GM21528 (cell line): ENCODE results near the gene PTPRD.

ENCODE experiments used
- ATAC-seq: cut with Tn5 transposase; IDR thresholded peaks from one replicate; pipeline ENCODE4 v1.9.1; 2021; ENCODE audit warnings: mild to moderate bottlenecking, moderate library complexity; ENCODE audit not compliant: unreplicated experiment, low FRiP score

The PTPRD gene

GRCh38 chr9:8542537-8542936 lies 2070.3 kb downstream of the PTPRD start:
- ATAC-seq = no peak

GRCh38 chr9:8539681-8540197 lies 2073.1 kb downstream of the PTPRD start:
- ATAC-seq = no peak

DNA sequence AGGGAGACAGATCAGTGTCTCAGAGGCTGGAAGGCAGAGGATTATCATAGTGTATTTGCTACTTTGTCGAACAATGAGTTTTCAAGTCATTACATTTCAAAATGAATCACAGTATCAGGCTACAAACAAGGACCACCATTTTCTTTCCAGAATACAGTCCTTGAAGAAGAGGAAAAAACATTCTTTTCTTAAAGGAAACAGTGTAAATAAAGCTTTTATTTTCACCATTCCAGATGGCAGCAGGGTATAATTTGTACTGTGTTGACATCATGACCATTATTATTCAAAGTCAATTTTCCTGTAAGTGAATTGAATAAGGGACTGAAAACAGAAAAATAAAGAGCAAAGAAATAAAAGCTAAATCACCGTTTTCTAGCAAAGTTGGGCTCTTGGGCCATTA lies 2076.0 kb downstream of the PTPRD start:
- no peak for ATAC-seq

DNA sequence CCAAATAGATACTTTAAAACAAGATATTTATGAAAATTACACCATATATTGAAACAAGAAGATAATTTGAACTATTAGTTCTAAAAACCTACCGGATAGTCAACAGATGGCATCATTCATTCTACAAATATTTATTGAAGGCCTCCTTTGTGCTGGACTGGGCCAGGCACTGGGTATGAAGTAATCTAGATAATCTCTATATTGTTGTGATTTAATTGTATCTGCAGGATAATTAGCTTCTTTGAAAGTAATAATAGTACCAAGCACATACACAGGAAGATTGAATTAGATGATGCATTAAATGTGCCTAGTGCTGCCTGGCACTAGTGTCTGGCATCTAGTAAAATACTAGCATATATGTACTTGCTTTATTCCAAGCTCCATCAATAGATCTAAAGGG lies 2078.0 kb downstream of the PTPRD start:
- no peak for ATAC-seq

DNA sequence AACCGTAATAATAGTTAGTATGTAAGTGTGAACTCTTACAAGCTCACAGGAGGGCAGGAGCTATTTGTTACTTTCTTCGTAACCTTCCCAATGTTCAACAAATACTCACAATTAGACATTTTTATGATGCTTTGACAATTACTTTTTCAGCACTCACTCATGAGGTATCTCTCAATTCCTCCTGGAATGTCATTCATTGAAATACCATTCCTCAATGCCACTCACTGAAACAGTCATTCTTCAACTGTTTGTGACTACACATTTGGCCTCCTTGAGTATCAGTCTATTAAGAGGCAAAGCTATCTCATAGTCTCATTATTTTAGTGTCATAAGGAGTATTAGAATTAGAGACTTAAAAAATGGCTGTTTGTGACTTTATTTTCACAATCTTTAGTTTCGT lies 2079.1 kb downstream of the PTPRD start:
- no peak for ATAC-seq

DNA sequence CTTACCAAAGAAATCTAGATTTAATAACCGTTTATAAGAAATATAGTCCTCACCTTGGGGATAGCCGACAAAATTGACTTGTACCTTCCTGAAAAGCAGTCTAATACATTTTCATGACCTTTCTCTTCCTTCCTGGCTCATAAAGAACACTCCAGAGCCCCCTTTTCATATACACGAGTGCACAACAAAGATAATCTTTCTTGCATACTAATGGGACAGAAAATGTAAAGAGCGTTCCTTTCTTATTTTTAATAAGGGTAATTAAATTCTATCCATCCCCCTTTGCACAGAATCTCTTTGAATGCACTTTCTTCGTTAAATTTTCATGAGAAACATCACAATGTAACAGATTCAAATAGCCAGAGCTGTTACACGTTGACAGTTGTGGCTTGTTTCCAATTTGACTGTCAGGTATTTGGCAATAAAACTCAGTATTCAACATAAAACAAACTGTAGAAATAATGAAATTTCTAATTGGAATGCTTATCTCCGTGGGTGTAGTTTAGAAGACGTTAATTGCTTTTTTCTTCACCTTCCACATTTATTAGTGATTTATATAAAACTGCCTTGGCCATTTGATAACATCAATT lies 2080.9 kb downstream of the PTPRD start:
- ATAC-seq = no peak

DNA sequence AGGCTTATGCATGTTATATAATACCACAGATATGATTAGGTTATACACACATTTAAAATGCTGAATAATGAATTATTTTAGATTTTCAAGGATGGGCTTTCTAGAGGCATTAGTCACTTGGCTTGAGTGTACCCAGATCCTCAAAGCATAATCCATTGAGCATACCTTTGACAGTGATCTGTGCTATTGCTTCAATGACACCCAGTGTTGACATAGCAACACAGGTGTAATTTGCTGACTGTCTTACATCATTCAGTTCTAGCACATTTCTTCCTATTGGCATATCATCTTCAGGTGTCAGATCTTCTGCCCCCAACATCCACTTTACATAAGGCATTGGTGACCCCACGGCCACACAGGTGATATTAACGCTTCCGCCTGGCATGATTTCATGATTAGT lies 2091.7 kb downstream of the PTPRD start:
- no peak for ATAC-seq

DNA sequence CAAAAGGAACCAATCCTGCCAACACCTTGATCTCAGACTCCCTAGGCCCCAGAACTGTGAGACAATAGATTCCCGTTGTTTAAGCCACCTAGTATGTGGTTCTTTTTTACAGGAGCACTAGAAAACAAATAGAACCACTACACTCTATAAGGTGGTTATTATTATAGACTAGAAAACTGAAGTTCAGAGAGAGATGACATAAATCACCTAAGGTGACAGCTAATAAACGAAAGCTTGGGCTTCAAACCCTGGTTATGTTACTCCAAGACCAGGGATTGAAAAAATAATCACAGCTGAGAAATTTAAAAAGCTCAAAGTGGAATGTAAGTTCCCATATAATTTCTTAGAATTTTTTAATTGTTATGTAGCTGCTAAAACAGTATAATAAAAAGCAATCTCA lies 2097.1 kb downstream of the PTPRD start:
- no peak for ATAC-seq

GRCh38 chr9:8514760-8515159 lies 2098.0 kb downstream of the PTPRD start:
- no peak for ATAC-seq

DNA sequence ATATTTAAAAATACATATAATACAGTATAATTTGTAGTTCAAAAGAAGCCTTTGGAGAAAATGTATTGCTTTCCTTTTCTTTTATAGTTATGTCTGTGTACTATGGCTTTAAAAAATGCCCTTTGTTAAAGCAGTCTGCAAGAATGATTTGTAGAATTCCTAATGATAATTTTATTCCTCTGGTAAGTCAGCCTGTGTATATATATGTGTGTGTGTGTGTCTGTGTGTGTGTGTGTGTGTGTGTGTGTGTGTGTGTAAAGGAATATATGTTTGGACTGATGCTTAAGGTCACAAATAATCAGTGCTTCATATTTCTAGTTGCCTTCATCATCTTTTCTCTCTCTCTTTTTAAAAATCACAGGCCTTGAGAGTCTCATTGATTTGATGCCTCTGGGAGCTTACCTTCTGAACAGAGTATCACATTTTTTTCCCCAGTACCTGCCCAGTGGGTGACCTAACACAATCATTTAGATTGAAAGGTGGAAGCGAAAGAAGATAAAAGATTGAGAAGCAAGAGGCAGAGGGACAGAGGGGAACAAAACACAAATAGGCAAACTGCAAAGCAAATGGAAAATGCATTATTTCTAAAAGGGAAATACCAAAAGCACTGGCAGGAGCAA lies 2104.0 kb downstream of the PTPRD start:
- ATAC-seq = no peak

GRCh38 chr9:8494571-8494970 lies 2118.2 kb downstream of the PTPRD start:
- no peak for ATAC-seq

DNA sequence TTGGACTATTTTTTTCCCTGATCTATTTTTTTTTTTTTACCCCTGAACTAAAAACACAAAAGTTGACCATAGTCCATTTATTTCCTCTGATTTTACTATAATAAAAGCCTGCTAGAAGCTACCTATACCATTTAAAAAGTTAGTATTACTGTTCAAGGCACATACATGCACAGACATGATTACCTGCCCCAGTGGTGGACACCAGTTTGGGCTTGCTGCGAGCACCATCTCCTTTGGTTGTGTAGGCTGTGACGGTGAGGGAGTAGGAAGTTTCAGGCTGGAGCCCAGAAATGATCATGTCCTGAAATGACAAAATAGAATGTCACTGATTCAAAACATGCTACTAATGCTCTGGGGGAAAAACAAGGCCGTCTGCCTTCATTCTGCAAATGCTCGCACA lies 2120.1 kb downstream of the PTPRD start:
- no peak for ATAC-seq

- no peak for ATAC-seq
Observed at GRCh38 chr9:8492024-8492423, 2120.8 kb downstream of the PTPRD start.

DNA sequence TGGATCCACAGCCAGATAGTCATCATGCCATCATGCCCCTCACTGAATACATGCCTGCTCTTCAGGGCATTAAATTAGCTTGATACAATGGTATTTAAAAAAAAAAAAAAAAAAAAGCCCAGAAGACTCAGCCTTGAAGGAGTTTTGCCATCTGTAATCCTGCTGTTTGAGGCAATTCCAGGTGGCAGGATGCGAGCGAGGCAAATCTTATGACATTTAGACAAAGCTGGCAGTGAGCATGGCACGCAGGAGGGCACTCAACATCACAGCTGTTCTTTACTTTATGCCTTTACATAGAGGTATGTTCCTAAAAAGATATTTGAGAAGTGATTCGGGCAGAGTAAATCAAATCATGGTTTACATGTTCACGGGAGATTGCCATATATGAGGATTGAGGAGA lies 2121.2 kb downstream of the PTPRD start:
- no peak for ATAC-seq

GRCh38 chr9:8489835-8490234 lies 2123.0 kb downstream of the PTPRD start:
- no peak for ATAC-seq

GRCh38 chr9:8486095-8486494 lies 2126.7 kb downstream of the PTPRD start:
- no peak for ATAC-seq

DNA sequence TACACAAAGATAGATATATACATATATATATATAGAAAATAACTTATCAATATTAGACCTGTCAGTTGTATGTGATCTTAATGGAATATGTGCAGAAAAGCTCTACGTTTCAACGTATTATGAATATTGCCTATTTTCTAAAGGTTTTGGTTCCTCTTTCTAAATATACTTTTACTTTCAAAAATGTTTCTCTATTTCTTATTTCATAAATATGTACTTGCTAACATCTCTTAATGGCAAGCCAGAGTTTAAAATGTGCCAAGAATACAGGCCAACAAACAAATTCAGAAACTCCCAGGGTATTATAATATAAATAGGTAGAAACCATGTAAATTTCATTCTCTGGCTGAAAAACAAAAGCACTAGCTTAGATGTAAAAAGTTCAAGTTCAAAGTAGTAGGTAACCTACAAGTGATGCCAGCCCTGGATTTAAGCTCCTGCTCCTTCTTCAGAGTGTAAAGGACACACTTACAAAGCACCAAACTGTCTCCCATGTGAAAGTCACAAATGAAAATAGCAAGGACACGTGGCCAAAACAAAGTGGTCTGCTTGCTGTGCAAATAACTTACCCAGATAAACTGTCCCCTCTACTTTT lies 2128.1 kb downstream of the PTPRD start:
- ATAC-seq = no peak

DNA sequence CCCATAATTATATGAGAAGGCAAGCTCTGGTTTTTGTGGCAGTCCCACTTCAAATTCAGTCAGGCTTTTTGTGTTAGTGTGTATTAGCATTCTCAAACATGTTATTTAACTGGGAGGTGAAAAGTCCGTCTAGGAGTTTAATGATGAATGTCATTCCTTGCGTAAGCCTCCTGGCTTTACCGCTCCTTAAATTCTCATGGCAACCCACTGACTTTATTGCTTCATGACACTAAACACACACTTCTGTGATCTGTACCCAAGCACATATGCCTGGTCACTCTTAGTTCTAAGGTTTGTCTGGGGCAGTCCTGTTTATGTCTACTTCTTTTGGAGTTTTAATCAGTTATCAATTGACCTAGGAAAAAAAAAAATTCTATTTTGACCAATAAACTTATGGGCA lies 2135.4 kb downstream of the PTPRD start:
- no peak for ATAC-seq

DNA sequence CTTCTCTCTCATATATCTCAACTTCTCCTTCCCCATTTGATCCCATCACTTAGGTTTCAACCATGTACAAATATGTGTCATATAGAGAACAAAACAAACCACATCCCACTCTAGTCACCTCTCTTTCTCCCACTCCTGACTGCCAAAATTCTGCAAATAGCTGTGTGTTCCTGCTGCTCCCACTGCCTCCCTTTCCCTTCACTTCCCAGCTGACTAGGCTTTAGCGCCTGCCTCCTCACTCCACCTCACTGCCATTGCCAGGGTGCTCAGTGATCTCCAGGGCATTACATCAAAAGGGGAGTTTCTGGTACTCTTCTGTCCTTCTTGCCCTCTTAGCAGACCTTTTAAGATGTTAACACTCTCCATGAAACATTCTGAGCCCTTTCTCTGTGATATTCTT lies 2137.9 kb downstream of the PTPRD start:
- no peak for ATAC-seq

- no peak for ATAC-seq
Observed at GRCh38 chr9:8473244-8474020, 2139.4 kb downstream of the PTPRD start.

DNA sequence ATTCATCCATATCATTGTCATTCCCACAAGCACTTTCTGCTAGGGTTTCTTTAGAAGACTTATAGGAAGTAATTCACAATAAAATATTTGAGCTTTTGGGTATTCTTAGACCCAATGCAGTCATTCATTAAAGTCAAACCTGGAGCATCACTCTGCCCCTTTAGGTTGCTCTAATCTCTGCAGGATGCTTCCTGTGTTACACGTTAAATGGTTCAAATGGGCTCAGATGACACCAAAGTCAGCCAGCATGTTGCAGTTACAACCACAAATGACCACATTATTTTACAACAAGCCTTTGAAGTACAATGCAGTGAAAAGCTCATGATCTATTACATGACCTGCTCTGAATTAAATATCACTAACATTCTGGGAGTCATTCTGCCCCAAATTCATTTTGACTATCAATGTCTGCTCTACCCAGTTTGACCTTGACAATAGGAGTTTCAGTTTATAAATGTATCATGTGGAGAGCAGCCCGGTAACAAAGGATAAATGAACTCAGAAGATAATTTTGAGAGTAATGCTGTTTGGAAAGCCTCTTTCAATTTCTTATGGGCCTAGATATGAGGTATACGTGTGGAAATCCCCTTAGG lies 2144.7 kb downstream of the PTPRD start:
- no peak for ATAC-seq
